ENCODE results near the gene KRTAP4-5. TPM values are rescaled to one million over a fixed set of nuclear protein-coding genes. Genes with fewer than 3 reads are reported as not detected.
"Not testable (repeated sequence)": the region's sequence is repeated elsewhere in the genome, so short reads cannot be mapped to it uniquely, and the experiment has no call there.

Gene KRTAP4-5
- total and polyA plus RNA-seq, 2 experiments from 2014 or later = not detected

- H3K36me3 ChIP-seq = no peaks in the 10 kb centered on the region
- no peak for DNase-seq (ENCODE audit: low read depth in 1 of 2, low spot score in 1 of 2)
- no peak for TF ChIP-seq CTCF (IDR thresholded peaks at IDR 0.05; ENCODE audit: low read depth, low read length)
- no peak overlapping the region for H3K27ac ChIP-seq
- no peak overlapping the region for H3K4me3 ChIP-seq
- no peaks in the 10 kb centered on the region for H3K4me1 ChIP-seq (ENCODE audit: low read depth)
- H3K9me3 ChIP-seq (ENCODE audit: low read depth) = no peaks in the 10 kb centered on the region
- H3K27me3 ChIP-seq = peaks cover 5% of the 10 kb centered on the region
These were observed 4.8 kb downstream of the KRTAP4-5 start for GRCh38 chr17:41144846-41145245.

- Histone ChIP-seq H3K27ac (no peak overlapping the region), H3K4me3 (no peak overlapping the region), H3K27me3 (no peaks in the 10 kb centered on the region), H3K9me3 (ENCODE audit: low read depth) (no peaks in the 10 kb centered on the region), H3K36me3 (no peaks in the 10 kb centered on the region), H3K4me1 (ENCODE audit: low read depth) (no peaks in the 10 kb centered on the region)
- DNase-seq (ENCODE audit: low read depth in 1 of 2, low spot score in 1 of 2) = no peak
- TF ChIP-seq CTCF (IDR thresholded peaks at IDR 0.05; ENCODE audit: low read depth, low read length) = no peak
These were observed 8.3 kb downstream of the KRTAP4-5 start for GRCh38 chr17:41141361-41141760.

GRCh38 chr17:41140360-41141131 is 9.1 kb downstream of the KRTAP4-5 start, which contains the start of gene KRTAP4-6:
Gene KRTAP4-6 (minus strand): TSS chr17:41140544. CDS start chr17:41140487, 57 bp downstream.
- no peak for TF ChIP-seq CTCF (IDR thresholded peaks at IDR 0.05; ENCODE audit: low read depth, low read length)
- no peak within 1 kb of the TSS for H3K27ac ChIP-seq
- H3K9me3 ChIP-seq (ENCODE audit: low read depth) = no peaks in the 10 kb centered on the region
- no peak for DNase-seq (ENCODE audit: low read depth in 1 of 2, low spot score in 1 of 2)
- H3K27me3 ChIP-seq = no peaks in the 10 kb centered on the region
- no peak within 1 kb of the TSS for H3K4me3 ChIP-seq
- H3K4me1 ChIP-seq (ENCODE audit: low read depth) = no peaks in the 10 kb centered on the region
- no peaks in the 10 kb centered on the region for H3K36me3 ChIP-seq

GRCh38 chr17:41139865-41140264 is 9.8 kb downstream of the KRTAP4-5 start:
- not testable (repeated sequence) for H3K4me1 ChIP-seq (ENCODE audit: low read depth); H3K4me3 ChIP-seq; H3K27me3 ChIP-seq; H3K9me3 ChIP-seq (ENCODE audit: low read depth); H3K36me3 ChIP-seq; H3K27ac ChIP-seq; DNase-seq (ENCODE audit: low read depth in 1 of 2, low spot score in 1 of 2)

GRCh38 chr17:41133880-41134735 is 15.5 kb downstream of the KRTAP4-5 start:
- H3K27ac ChIP-seq = no peak overlapping the region
- H3K36me3 ChIP-seq = no peaks in the 10 kb centered on the region
- H3K9me3 ChIP-seq (ENCODE audit: low read depth) = no peaks in the 10 kb centered on the region
- no peaks in the 10 kb centered on the region for H3K27me3 ChIP-seq
- no peak overlapping the region for H3K4me3 ChIP-seq
- no peaks in the 10 kb centered on the region for H3K4me1 ChIP-seq (ENCODE audit: low read depth)
- no peak for TF ChIP-seq CTCF (IDR thresholded peaks at IDR 0.05; ENCODE audit: low read depth, low read length)
- no peak for DNase-seq (ENCODE audit: low read depth in 1 of 2, low spot score in 1 of 2)

- DNase-seq (ENCODE audit: low read depth in 1 of 2, low spot score in 1 of 2) = no peak
- Histone ChIP-seq H3K27ac (no peak overlapping the region), H3K9me3 (ENCODE audit: low read depth) (no peaks in the 10 kb centered on the region), H3K4me1 (ENCODE audit: low read depth) (no peaks in the 10 kb centered on the region), H3K27me3 (no peaks in the 10 kb centered on the region), H3K4me3 (no peak overlapping the region), H3K36me3 (no peaks in the 10 kb centered on the region)
- no peak for TF ChIP-seq CTCF (IDR thresholded peaks at IDR 0.05; ENCODE audit: low read depth, low read length)
These were observed 17.6 kb downstream of the KRTAP4-5 start for GRCh38 chr17:41131979-41132378.

Data from cardiac muscle cell (in vitro differentiated cells and primary cell).